SH-SY5Y (cell line): ENCODE results near the gene ITPA.

ENCODE experiments used
- GATA2 ChIP-seq: IDR thresholded peaks from 2 replicates; pipeline ENCODE4 v1.6.1; 2011; ENCODE audit warnings: mild to moderate bottlenecking, low read depth, low read length
- GATA3 ChIP-seq: IDR thresholded peaks from 2 replicates; pipeline ENCODE4 v1.6.1; 2011; ENCODE audit warnings: low read depth, mild to moderate bottlenecking, low read length, moderate library complexity

GRCh38 chr20:3195590-3196237, 13.6 kb upstream of the ITPA start:
- TF ChIP-seq GATA2 (no peak), GATA3 (no peak)
